DMS114 treated with DMSO at 0.1 percent for 48 hours (cell line): Measurements from ENCODE around the gene NKD2.
"Not testable (repeated sequence)": the region's sequence is repeated elsewhere in the genome, so short reads cannot be mapped to it uniquely, and the experiment has no call there.

Source experiments
- DNase-seq: peaks from one replicate; lab custom pipeline; 2025; ENCODE audit not compliant: unreplicated experiment; lab: John Stamatoyannopoulos, UW

NKD2 gene

DNA sequence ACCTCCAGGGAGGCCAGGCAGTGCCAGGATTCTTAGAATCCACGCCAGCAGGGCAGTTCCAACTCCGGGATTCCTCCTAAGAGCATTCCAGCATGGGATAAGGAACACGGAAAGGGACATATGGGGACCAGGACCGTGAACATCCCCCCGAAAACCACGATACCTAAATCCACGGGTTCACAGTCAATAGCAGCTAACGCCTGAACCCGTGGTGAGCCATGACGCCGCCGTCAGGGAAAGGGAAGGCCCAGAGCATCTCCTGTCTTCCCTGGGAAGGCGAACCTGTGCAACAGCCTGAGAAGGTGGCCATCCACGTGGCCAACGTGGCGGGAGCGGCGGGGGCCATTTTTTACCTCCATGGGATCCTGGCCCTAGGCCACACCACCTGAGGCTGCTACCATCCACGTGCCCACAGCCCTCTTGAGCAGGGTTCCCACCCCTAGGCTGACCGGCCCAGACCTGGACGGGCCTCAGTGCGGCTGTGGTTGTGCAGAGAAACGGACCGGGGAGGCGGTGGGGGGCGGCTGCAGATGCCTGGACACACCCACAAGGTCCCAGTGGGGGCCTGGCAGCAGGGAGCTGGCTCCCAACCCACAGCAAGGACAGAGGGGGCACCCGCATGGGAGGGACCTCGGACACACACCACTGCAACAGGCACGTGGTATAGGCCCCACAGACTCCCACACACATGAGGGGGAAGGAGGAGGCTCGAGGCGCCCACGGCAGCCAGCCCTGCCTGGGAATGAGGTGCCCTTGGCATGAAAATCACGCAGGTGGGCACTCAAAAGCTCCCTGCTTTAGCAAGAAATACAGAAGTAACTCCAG, 60.5 kb downstream of the NKD2 start:
- no peak for DNase-seq

DNA sequence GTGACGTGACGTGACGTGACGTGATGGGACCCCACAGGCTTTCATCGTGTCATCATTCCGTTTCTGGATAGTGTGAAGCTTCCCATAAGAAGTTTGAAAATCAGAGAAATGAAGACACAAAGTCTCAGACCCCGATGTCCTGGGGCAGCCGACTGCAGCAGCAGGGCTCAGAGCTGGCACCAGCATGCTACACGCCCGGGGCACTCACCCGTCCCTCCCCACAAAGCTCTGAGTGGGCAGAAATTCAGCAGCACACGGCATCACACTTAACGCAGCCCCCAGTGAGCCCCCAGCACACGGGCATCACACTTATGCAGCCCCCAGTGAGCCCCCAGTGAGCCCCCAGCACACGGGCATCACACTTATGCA, 61.1 kb downstream of the NKD2 start:
- DNase-seq: no peak

GRCh38 chr5:1073239-1074102, 64.9 kb downstream of the NKD2 start:
- DNase-seq: no peak

- DNase-seq: no peak
These were observed 65.6 kb downstream of the NKD2 start for GRCh38 chr5:1074226-1074625.

DNA sequence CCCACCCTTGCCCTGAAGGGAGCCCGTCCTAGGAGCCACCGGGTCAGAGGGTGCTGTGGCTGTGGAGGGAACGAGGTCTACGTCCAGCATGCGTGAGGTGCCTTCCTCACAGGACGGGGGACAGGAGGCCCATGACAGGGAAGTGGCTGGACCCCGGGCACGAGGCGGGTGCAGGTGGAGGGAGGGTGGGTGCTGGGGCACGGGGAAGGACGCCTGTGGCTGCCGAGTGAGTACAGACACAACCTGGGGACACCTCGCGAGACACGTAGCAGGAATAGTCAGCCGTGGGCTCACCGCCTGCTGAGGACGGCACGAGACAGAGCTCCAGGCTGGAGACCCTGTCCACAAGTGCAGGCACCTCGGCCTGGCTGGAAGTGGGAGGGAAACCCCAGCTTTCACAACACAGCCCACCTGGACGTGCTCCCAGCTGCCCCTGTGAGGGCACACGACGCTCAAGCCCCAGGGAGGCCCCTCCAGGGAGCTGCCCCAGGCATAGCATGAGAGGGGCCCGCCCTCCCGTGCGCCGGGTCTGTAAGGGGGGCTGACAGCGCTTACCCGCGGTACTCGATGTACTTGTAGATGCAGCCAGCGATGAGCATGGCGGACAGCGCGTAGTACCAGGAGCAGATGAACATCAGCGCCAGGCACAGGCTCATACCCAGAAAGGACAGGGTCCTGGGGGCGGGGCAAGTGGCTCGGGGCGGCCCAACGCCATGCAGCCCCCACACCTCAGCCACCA, 66.4 kb downstream of the NKD2 start:
- DNase-seq: no peak

GRCh38 chr5:1075555-1075881, 66.9 kb downstream of the NKD2 start:
- DNase-seq: no peak

GRCh38 chr5:1075931-1076330, 67.3 kb downstream of the NKD2 start:
- no peak for DNase-seq

DNA sequence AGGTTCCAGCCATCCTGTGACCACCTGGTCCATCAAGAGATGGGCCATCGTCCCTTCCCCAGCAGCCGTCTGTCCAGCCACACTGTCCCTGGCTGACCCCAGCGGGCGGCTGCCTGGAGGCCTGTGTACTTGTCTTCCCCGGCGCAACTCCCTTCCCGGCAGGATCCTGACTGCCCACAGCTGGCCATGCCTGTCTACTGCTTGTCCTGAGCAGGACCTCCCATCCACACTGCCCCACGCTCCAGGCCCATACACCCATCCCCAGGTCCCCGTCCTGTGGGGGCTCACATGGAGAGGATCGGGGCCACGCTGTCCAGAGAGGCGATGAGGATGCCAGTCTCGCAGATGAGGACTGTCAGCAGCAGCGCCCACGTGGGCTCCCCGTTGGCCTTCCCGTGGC, 67.8 kb downstream of the NKD2 start:
- no peak for DNase-seq

GRCh38 chr5:1077026-1077425, 68.4 kb downstream of the NKD2 start:
- no peak for DNase-seq

GRCh38 chr5:1077491-1078020, 69.0 kb downstream of the NKD2 start:
- DNase-seq: no peak

DNA sequence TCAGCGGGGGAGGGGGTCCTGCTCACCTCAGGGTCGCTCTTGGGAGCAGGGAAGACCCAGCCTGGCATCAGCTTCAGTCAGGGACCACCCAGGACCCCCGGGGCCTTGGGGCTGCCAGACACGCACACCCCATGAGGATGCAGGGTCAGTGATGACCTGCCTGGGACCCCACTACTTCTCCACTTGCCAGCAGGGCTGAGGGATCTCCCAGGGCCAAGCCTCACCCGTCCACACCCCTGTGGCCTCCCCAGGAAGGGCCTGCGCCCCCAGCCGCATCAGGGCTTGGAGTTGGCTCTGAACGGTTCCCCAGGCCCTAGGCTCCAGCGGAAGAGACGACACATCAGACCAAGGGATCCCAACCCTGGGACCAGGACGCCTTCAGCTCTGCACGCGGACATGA, 69.6 kb downstream of the NKD2 start:
- no peak for DNase-seq

- no peak for DNase-seq
These were observed 70.2 kb downstream of the NKD2 start for GRCh38 chr5:1078851-1079250.

DNA sequence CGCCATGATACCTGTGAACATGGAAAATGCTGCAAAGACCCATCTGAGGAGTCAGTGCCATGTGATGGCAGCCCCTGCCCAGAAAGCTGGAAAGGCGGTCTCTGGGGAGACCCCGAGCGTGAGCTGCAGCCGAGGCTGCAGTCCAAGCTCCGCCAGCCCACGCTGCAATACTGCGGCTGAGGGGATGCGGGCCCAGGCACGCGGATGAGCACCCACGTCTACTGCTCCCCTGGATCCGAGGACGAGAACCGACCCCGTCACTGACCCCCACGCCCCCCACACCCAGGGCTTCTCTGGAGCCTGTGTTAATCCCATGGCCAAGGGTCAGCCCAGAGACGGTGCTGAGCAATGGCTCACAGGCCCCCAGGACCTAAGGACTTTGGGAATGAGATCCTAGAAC, 70.9 kb downstream of the NKD2 start:
- DNase-seq: no peak

DNA sequence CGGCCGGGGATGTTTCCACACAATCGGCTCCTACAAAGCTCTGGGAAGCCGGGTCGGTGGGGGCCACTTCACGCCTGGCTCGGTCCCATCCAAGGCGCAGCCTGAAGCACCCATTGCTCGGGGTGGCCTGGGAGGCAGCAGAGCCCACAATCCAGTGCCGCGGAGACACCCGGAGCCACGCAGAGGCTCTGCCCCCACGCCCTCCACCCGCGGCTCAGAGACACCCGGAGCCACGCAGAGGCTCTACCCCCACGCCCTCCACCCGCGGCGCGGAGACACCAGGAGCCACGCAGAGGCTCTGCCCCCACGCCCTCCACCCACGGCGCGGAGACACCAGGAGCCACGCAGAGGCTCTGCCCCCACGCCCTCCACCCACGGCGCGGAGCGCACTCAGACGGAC, 71.4 kb downstream of the NKD2 start:
- DNase-seq: no peak

DNA sequence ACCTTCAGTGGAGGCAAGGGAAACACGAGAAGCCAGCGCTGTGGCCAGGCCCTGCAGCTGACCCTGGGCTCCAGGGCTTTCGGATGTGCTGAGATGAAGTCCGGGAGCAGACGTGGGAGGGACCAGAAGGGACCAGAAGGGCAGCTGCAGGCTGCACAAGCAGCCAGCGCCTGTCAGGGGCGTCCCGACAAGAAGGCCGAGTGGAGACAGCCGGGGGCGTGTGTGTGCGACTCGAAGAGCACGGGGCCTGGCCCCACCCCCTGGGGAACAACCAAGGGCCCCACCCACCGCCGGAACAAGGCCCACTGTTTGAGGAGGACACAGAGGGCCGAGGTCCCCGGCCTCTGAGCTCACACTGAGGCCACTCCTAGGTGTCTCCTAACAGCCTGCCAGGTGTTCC, 71.8 kb downstream of the NKD2 start:
- DNase-seq: no peak

DNA sequence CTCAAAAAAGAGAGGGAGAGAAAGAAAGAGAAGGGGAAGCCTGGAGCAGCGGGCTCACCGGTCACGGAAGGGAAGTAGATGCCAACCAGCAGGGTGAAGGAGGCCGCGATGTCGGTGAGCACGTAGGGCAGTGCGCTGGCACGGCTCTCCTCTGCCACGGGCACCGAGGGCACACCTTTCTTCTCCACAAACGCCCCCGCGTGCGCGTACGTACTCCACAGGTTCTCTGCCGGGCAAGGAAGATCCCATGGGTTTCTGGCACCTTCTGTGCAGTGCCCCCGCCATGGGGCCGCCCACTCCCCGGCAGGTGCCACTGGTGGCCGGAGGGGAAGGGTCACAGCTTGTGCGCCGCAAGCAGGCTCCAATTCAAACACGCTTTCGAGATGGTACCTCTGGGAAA, 72.9 kb downstream of the NKD2 start:
- no peak for DNase-seq

DNA sequence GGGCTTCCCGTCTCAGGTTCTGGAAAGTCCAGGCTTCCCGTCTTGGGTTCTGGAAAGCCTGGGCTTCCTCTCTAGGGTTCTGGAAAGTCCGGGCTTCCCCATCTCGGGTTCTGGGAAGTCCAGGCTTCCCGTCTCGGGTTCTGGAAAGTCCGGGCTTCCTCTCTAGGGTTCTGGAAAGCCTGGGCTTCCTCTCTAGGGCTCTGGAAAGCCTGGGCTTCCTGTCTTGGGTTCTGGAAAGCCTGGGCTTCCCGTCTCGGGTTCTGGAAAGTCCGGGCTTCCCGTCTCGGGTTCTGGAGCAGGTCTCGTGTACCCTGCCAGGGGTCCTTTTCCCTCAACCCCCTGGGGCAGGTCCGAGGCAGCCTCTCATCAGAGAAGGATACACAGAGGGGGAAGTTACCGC, 74.4 kb downstream of the NKD2 start:
- not testable (repeated sequence) for DNase-seq

DNA sequence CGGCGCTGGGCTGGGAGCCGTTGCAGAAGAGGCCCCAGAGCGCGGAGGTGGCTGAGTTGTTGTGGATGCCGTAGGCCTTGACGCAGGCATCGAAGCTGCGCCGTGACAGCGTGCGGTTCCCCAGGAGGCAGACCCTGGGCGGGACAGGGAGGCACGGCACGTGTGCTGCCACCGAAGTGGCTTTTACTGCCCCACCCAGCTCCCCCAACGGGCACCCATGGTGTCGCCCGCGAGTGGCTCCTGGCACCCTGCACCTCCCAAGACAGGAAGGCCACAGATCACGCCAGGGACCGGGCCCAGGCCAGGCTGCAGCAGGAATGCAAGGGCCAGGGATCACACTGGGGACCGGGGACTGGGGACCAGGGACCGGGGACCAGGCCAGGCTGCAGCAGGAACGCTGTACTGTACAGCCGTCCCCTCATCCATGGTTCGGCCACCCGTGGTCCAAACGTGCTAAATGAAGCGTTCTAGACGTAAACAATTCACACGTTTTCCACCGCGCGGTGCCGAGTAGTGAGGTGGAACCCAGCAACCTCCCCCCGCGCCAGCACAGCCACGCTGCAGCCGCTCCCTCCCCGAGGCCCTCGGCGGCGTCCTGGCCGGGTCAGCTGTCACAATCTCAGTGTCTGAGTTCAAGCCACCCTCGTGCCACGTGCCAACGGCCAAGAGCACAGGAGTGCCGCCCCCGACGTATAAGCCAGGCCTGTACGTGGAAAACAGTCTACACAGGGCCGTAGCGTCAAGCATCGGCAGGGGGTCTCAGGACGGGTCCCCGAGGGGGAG, 75.4 kb downstream of the NKD2 start:
- DNase-seq: no peak

DNA sequence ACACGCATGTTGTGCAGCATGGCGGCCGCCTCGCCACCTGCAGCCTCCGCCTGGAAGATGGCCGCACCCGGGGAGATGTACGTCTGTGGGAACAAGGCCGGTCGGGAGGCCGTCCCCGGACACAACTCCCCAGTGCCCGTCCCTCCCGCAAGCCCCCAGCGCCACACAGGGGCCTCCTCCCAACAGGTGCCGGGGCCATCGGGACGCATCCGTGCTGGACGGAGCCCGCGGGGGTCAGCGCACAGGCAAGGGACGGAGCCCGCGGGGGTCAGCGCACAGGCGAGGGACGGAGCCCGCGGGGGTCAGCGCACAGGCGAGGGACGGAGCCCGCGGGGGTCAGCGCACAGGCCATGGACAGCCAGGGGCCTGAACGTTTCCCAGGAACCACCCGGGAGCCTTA, 76.8 kb downstream of the NKD2 start:
- DNase-seq: no peak

DNA sequence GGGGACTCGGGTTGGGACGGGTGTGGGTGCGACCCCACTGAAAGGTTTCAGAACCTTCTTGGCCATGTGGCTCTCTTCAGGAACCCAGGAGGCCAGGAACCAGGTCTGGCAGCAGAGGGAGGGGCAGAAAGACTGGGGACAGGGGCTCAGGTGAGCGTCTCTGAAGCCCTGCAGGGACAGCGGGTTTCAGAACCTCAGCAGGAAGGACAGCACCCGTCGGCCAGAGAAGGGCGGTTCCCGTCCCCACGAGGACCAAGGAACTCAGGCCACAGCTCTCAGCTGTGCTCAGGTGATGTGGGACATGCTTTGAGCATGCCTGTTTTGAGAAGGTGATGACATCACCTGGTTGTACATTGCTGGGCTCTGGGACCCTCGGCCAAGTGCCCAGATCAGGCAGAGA, 77.5 kb downstream of the NKD2 start:
- DNase-seq: no peak

GRCh38 chr5:1086871-1087270, 78.3 kb downstream of the NKD2 start:
- DNase-seq: no peak
